Measurements from ENCODE around the gene UBAP1L.
"Not testable (repeated sequence)": the region's sequence is repeated elsewhere in the genome, so short reads cannot be mapped to it uniquely, and the experiment has no call there.

Gene UBAP1L

DNA sequence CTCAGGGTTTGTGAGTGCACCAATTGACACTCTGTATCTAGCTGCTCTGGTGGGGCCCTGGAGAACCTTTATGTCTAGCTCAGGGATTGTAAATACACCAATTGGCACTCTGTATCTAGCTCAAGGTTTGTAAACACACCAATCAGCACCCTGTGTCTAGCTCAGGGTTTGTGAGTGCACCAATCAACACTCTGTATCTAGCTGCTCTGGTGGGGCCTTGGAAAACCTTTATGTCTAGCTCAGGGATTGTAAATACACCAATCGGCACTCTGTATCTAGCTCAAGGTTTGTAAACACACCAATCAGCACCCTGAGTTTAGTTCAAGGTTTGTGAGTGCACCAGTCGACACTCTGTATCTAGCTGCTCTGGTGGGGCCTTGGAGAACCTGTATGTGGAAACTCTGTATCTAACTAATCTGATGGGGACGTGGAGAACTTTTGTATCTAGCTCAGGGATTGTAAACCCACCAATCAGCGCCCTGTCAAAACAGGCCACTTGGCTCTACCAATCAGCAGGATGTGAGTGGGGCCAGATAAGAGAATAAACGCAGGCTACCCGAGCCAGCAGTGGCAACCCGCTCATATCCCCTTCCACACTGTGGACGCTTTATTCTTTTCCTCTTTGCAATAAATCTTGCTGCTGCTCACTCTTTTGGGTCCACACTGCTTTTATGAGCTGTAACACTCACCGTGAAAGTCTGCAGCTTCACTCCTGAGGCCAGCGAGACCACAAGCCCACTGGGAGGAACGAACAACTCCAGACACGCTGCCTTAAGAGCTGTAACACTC lies 39.2 kb downstream of the UBAP1L start:
- not testable (repeated sequence) for ATAC-seq (replicated peaks; ENCODE audit: extremely low read depth, poor library complexity, severe bottlenecking); H3K36me3 Mint-ChIP-seq (ENCODE audit: insufficient read depth); H3K4me3 Mint-ChIP-seq; H3K4me1 Mint-ChIP-seq; H3K9me3 Mint-ChIP-seq; H3K27ac Mint-ChIP-seq (ENCODE audit: low read depth); DNase-seq (ENCODE audit: low spot score in 2 of 2)
- peaks cover 34% of the 10 kb centered on the region for H3K27me3 Mint-ChIP-seq

DNA sequence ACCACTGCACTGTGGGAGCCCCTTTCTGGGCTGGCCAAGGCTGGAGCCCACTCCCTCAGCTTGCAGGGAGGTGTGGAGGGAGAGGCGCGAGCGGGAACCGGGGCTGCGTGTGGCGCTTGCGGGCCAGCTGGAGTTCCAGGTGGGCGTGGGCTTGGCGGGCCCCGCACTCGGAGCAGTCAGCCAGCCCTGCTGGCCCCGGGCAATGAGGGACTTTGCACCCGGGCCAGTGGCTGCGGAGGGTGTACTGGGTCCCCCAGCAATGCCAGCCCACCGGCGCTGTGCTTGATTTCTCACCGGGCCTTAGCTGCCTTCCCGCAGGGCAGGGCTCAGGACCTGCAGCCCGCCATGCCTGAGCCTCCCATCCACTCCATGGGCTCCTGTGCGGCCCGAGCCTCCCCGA lies 40.1 kb downstream of the UBAP1L start:
- not testable (repeated sequence) for H3K9me3 Mint-ChIP-seq; DNase-seq (ENCODE audit: low spot score in 2 of 2); H3K4me3 Mint-ChIP-seq; H3K27ac Mint-ChIP-seq (ENCODE audit: low read depth); ATAC-seq (replicated peaks; ENCODE audit: extremely low read depth, poor library complexity, severe bottlenecking); H3K4me1 Mint-ChIP-seq; H3K36me3 Mint-ChIP-seq (ENCODE audit: insufficient read depth)
- H3K27me3 Mint-ChIP-seq = peaks cover 31% of the 10 kb centered on the region

DNA sequence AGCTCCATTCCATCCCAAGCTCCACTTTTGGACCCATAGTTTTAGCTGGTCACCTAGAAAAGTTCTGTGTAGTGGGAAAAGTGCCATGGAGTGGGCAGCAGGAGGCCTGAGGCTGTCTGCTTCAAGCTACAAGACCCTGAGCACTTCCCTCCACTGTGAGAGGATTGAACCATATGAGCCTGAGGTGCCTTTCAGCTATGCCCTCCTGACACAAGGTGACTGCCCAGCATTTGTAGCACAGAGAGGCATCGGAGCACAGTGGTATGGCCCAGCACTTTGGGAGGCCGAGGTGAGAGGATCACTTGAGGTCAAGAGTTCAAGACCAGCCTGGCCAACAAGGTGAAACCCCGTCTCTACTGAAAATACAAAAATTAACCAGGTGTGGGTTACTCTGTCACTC lies 42.4 kb downstream of the UBAP1L start:
- peaks cover under 1% of the 10 kb centered on the region for H3K4me1 Mint-ChIP-seq
- no peak overlapping the region for H3K27ac Mint-ChIP-seq (ENCODE audit: low read depth)
- no peak overlapping the region for H3K4me3 Mint-ChIP-seq
- H3K36me3 Mint-ChIP-seq (ENCODE audit: insufficient read depth) = peaks cover 2% of the 10 kb centered on the region
- H3K27me3 Mint-ChIP-seq = peaks cover 22% of the 10 kb centered on the region
- H3K9me3 Mint-ChIP-seq = no peaks in the 10 kb centered on the region
- DNase-seq (ENCODE audit: low spot score in 2 of 2) (no peak), ATAC-seq (replicated peaks; ENCODE audit: extremely low read depth, poor library complexity, severe bottlenecking) (no peak)

DNA sequence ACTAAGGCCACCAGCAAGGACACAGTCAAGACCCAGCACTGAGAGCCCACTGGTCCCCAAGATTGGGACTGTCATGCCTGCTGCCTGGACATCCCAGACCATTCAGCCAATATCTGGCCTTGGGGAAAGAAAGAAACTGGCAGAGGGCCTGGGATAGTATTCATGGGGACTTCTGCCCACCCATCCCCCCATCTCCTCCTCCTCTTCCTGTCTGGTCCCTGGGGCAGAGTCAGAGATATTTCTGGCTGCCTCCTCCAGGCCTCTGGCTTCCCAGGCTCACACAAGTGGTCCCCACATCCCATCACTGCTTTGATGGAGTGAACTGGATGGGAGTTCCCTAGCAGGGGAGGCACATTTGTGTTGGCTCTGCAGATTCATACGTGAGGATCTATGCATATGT lies 43.0 kb downstream of the UBAP1L start:
- H3K9me3 Mint-ChIP-seq = no peaks in the 10 kb centered on the region
- ATAC-seq (replicated peaks; ENCODE audit: extremely low read depth, poor library complexity, severe bottlenecking) (no peak), DNase-seq (ENCODE audit: low spot score in 2 of 2) (no peak)
- H3K4me1 Mint-ChIP-seq = peaks cover 4% of the 10 kb centered on the region
- H3K36me3 Mint-ChIP-seq (ENCODE audit: insufficient read depth) = peaks cover 2% of the 10 kb centered on the region
- H3K4me3 Mint-ChIP-seq = no peak overlapping the region
- no peak overlapping the region for H3K27ac Mint-ChIP-seq (ENCODE audit: low read depth)
- peaks cover 27% of the 10 kb centered on the region for H3K27me3 Mint-ChIP-seq

- DNase-seq (ENCODE audit: low spot score in 2 of 2) (no peak), ATAC-seq (replicated peaks; ENCODE audit: extremely low read depth, poor library complexity, severe bottlenecking) (no peak)
- Mint-ChIP-seq H3K27ac (ENCODE audit: low read depth) (no peak overlapping the region), H3K9me3 (no peaks in the 10 kb centered on the region), H3K4me3 (no peak overlapping the region), H3K4me1 (peaks cover 6% of the 10 kb centered on the region), H3K36me3 (ENCODE audit: insufficient read depth) (peaks cover 2% of the 10 kb centered on the region), H3K27me3 (peaks cover 30% of the 10 kb centered on the region)
These were observed 43.6 kb downstream of the UBAP1L start for GRCh38 chr15:65071381-65071811.

DNA sequence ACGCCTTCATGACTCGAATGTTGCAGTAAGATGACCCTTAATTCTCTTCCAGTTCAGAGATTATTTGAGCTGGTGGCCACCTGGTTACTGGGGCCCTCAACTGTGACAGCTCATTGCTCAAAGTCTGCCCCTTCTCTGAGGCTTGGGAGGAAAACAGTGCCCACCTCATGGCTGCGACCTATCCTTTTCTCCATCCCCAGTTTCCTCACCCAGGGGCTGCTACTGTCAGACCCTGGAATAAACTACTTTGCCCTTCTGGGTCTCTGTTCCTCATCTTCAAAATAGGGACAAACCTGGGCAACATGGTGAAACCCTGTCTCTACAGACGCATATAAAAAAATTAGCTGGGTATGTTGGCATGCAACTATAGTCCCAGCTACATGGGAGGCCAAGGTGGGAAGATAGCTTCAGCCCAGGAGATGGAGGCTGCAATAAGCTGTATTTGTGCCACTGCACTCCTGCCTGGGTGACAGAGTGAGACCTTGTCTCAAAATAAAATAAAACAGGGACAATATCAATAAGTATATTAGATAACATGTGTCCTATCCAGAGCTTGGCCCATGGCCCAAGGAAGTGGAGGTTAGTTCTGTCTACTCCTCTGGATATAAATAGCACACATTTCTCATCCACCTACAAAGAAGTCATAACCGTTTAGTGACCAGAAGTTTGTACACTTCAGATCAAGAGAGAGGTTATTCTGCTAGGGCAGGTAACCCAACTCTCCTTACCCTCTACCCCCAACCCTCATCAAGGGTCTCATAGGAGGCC lies 45.0 kb downstream of the UBAP1L start:
- peaks cover 6% of the 10 kb centered on the region for H3K4me1 Mint-ChIP-seq
- H3K27me3 Mint-ChIP-seq = peaks cover 37% of the 10 kb centered on the region
- ATAC-seq (replicated peaks; ENCODE audit: extremely low read depth, poor library complexity, severe bottlenecking) = no peak
- H3K4me3 Mint-ChIP-seq = no peak overlapping the region
- no peak overlapping the region for H3K27ac Mint-ChIP-seq (ENCODE audit: low read depth)
- H3K9me3 Mint-ChIP-seq = no peaks in the 10 kb centered on the region
- no peak for DNase-seq (ENCODE audit: low spot score in 2 of 2)
- H3K36me3 Mint-ChIP-seq (ENCODE audit: insufficient read depth) = no peaks in the 10 kb centered on the region

DNA sequence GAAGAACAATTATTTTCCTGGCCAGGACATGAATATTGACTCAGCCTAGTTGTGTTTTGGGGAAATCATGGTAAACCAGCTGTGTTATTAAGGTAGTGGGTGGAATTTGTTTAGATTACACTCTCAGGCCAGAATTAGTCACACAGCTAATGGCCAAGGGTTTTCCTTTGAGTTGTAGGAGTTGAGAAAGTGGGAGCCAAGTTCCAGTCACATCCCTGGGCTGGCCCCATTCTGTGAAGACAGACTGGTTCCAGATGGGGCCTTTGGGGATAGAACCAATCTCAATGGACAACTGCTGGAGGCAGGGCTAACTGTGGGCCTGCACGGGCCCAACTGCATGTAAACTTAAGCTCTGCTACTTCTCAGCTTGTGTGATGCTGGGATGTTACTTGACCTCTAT lies 45.8 kb downstream of the UBAP1L start:
- Mint-ChIP-seq H3K4me3 (no peak overlapping the region), H3K36me3 (ENCODE audit: insufficient read depth) (no peaks in the 10 kb centered on the region), H3K4me1 (peaks cover 6% of the 10 kb centered on the region), H3K27me3 (peaks cover 39% of the 10 kb centered on the region), H3K27ac (ENCODE audit: low read depth) (no peak overlapping the region), H3K9me3 (no peaks in the 10 kb centered on the region)
- DNase-seq (ENCODE audit: low spot score in 2 of 2) = no peak
- no peak for ATAC-seq (replicated peaks; ENCODE audit: extremely low read depth, poor library complexity, severe bottlenecking)

GRCh38 chr15:65068403-65068788 lies 46.6 kb downstream of the UBAP1L start:
- DNase-seq (ENCODE audit: low spot score in 2 of 2) (no peak), ATAC-seq (replicated peaks; ENCODE audit: extremely low read depth, poor library complexity, severe bottlenecking) (no peak)
- no peaks in the 10 kb centered on the region for H3K9me3 Mint-ChIP-seq
- no peaks in the 10 kb centered on the region for H3K36me3 Mint-ChIP-seq (ENCODE audit: insufficient read depth)
- H3K27me3 Mint-ChIP-seq = peaks cover 46% of the 10 kb centered on the region
- no peak overlapping the region for H3K27ac Mint-ChIP-seq (ENCODE audit: low read depth)
- peaks cover 6% of the 10 kb centered on the region for H3K4me1 Mint-ChIP-seq
- H3K4me3 Mint-ChIP-seq = peak overlapping the region; percentile 50

DNA sequence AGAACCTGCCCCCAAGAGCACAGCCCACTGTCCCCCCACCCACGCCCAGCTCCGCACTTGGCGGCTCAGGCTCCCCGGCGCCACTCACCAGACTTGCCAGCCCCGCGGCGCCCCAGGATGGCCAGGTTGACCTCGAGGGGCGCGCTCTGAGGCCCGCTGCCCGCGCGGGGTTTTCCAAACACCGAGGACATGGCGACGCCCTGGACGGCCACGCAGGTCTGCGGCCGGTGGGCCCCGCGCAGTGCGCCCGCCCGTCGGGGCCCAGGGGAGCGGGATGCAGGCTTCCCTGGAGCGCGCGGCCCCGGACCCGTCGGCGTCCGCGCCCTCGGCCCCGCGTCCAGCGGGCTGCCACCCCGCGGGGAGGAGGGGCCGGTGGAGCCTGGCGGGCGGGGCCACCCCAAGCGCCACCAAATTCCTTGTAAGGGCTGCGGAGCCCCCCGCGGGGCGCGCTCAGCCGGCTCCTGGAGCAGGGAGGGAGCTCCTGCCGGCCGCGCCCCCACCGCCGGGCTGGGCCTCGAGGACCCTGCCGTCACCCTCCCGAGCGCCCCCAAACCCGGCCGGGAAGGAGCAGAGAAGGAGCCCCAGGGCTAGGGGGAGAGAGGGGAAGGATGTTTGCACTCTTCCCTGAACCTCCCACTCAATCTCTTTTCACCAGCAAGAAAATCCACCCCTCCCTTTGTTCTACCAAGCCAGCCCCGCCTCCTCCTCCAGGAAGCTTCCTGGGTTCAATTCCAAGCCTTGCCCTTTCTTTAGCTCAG lies 47.2 kb downstream of the UBAP1L start, which contains the start of gene RASL12:
Gene RASL12 (minus strand): TSS at position 347 of the 758 bp plus-strand sequence. CDS start 156 bp downstream, at position 191.
- DNase-seq (ENCODE audit: low spot score in 2 of 2) = no peak
- H3K9me3 Mint-ChIP-seq = no peaks in the 10 kb centered on the region
- H3K36me3 Mint-ChIP-seq (ENCODE audit: insufficient read depth) = no peaks in the 10 kb centered on the region
- H3K4me1 Mint-ChIP-seq = peaks cover 6% of the 10 kb centered on the region
- H3K27me3 Mint-ChIP-seq = peaks cover 51% of the 10 kb centered on the region
- H3K27ac Mint-ChIP-seq (ENCODE audit: low read depth) = no peak within 1 kb of the TSS
- ATAC-seq (replicated peaks; ENCODE audit: extremely low read depth, poor library complexity, severe bottlenecking) = no peak
- H3K4me3 Mint-ChIP-seq = peak within 1 kb of the TSS; percentile 50

DNA sequence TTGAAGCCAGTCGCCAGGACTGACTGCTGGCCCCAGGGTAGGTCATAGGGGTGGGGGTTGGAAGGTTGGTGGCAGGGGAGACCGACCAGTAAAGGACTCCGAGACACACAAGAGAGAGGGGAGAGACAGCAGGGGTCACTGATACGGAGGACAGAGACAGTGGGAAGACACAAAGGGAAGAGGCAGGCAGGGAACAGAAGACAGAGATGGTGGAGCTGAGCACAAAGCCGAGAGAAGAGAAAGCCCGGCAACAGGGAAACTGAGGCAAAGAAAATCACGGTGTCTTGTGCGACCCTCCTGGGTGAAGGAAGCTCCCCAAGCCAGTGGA lies 47.7 kb downstream of the UBAP1L start:
- DNase-seq (ENCODE audit: low spot score in 2 of 2) = no peak
- Mint-ChIP-seq H3K36me3 (ENCODE audit: insufficient read depth) (no peaks in the 10 kb centered on the region), H3K27ac (ENCODE audit: low read depth) (no peak overlapping the region), H3K9me3 (no peaks in the 10 kb centered on the region), H3K27me3 (peaks cover 51% of the 10 kb centered on the region), H3K4me1 (peaks cover 6% of the 10 kb centered on the region), H3K4me3 (peak overlapping the region; percentile 4)
- no peak for ATAC-seq (replicated peaks; ENCODE audit: extremely low read depth, poor library complexity, severe bottlenecking)

DNA sequence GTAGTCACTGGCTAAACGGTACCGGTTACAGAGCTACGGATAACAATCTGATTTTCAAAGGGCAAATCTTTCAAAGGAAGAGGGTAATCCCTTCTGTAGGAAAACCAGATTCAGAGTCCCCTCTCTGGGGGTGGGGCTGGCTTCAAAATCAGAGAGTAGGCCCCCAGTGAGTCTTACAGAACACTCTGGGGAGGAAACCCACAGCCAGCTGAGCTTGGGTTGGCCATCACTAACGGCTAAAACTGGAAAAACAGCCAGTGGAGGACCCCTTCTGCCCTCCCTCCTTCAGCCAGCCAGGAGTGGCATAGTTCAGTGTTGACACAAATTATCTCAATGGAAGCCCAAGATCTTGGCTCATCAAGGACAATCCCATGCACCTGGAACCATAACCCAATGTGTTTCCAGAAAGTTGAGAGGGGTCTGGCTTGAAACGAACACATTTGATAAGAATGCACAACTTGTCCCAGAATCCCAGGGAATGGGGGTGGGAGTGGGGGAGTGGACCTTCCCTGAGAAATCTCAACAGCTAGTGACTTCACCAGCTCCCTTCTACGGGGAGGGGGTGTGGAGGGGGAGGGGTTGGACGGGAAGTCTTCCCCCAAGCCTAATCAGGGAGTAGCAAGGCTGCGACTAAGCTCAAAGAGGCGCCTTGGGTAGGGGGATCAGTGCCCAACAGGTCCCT lies 48.2 kb downstream of the UBAP1L start:
- ATAC-seq (replicated peaks; ENCODE audit: extremely low read depth, poor library complexity, severe bottlenecking) (no peak), DNase-seq (ENCODE audit: low spot score in 2 of 2) (no peak)
- Mint-ChIP-seq H3K36me3 (ENCODE audit: insufficient read depth) (no peaks in the 10 kb centered on the region), H3K4me3 (peak overlapping the region; percentile 4), H3K9me3 (no peaks in the 10 kb centered on the region), H3K27ac (ENCODE audit: low read depth) (no peak overlapping the region), H3K4me1 (peaks cover 6% of the 10 kb centered on the region), H3K27me3 (peaks cover 51% of the 10 kb centered on the region)

- DNase-seq (ENCODE audit: low spot score in 2 of 2) (no peak), ATAC-seq (replicated peaks; ENCODE audit: extremely low read depth, poor library complexity, severe bottlenecking) (no peak)
- H3K27ac Mint-ChIP-seq (ENCODE audit: low read depth) = no peak overlapping the region
- H3K36me3 Mint-ChIP-seq (ENCODE audit: insufficient read depth) = no peaks in the 10 kb centered on the region
- peaks cover 6% of the 10 kb centered on the region for H3K4me1 Mint-ChIP-seq
- H3K4me3 Mint-ChIP-seq = no peak overlapping the region
- H3K9me3 Mint-ChIP-seq = no peaks in the 10 kb centered on the region
- H3K27me3 Mint-ChIP-seq = peaks cover 56% of the 10 kb centered on the region
These were observed 48.9 kb downstream of the UBAP1L start for GRCh38 chr15:65066001-65066634.
